CD14-positive monocyte (primary cell): ENCODE results near the gene PTPRN2. TPM values are rescaled to one million over a fixed set of nuclear protein-coding genes. Genes with fewer than 3 reads are reported as not detected.
"Not testable (repeated sequence)": the region's sequence is repeated elsewhere in the genome, so short reads cannot be mapped to it uniquely, and the experiment has no call there.

Experiments used
- DNase-seq, 3 donors: peaks; one replicate each; pipeline ENCODE4 v3.0.0-alpha.2; 2011 to 2022
- H2AFZ ChIP-seq: 2 replicates; pipeline ENCODE4 v1.6.0; 2012; ENCODE audit warnings: mild to moderate bottlenecking, low read depth, low read length, inconsistent platforms; ENCODE audit not compliant: insufficient read depth, poor library complexity, severe bottlenecking
- H3K27ac ChIP-seq, 2 donors: 1 replicate in 1 of 2; 2 replicates in 1 of 2; pipeline ENCODE4 v1.5.1; 2012 to 2013; ENCODE audit warnings: low read length in 2 of 2, control low read depth in 1 of 2, inconsistent platforms in 1 of 2, low read depth in 1 of 2, mild to moderate bottlenecking in 1 of 2
- H3K27me3 ChIP-seq, 2 donors: one replicate each; pipeline versions ENCODE4 v1.6.0 to v1.6.1; 2011 to 2013; ENCODE audit warnings: low read length in 2 of 2; ENCODE audit not compliant: control insufficient read depth in 2 of 2, insufficient read depth in 2 of 2
- H3K36me3 ChIP-seq, 2 donors: replicated peaks in 1 of 2; 1 replicate in 1 of 2; 2 replicates in 1 of 2; pipeline versions ENCODE4 v1.5.1 to v1.6.1; 2012 to 2013; ENCODE audit warnings: low read length in 2 of 2, control low read depth in 1 of 2, inconsistent platforms in 1 of 2, mild to moderate bottlenecking in 1 of 2; ENCODE audit not compliant: insufficient read depth in 2 of 2, control insufficient read depth in 1 of 2
- H3K4me1 ChIP-seq, 2 donors: 1 replicate in 1 of 2; 2 replicates in 1 of 2; pipeline versions ENCODE4 v1.5.1 to v1.6.1; 2012 to 2013; ENCODE audit warnings: low read length in 2 of 2, control low read depth in 1 of 2, inconsistent platforms in 1 of 2, mild to moderate bottlenecking in 1 of 2, moderate library complexity in 1 of 2; ENCODE audit not compliant: insufficient read depth in 2 of 2, control insufficient read depth in 1 of 2
- H3K4me2 ChIP-seq: replicated peaks from 2 replicates; pipeline ENCODE3; 2012; ENCODE audit warnings: low read length, moderate library complexity, mild to moderate bottlenecking; ENCODE audit not compliant: poor library complexity, severe bottlenecking; ENCODE audit errors: extremely low read depth
- H3K4me3 ChIP-seq, 3 experiments: fragments of 200-600 bp in 1 of 3; sonication (generic) in 1 of 3; replicated peaks in 1 of 3; 1 replicate in 2 of 3; 2 replicates in 1 of 3; pipeline ENCODE4 v1.5.1; 2011 to 2013; ENCODE audit warnings: low read length in 3 of 3, mild to moderate bottlenecking in 3 of 3, control low read depth in 2 of 3, low read depth in 2 of 3, inconsistent platforms in 1 of 3, moderate library complexity in 1 of 3
- H3K79me2 ChIP-seq: 2 replicates; pipeline ENCODE4 v1.6.0; 2012; ENCODE audit warnings: mild to moderate bottlenecking, control low read depth, inconsistent platforms, low read length, moderate library complexity; ENCODE audit not compliant: insufficient read depth
- H3K9ac ChIP-seq: 2 replicates; pipeline ENCODE4 v1.6.0; 2017; ENCODE audit warnings: low read length, mild to moderate bottlenecking; ENCODE audit not compliant: insufficient read depth, poor library complexity, severe bottlenecking
- H3K9me3 ChIP-seq, 2 donors: replicated peaks in 1 of 2; 1 replicate in 1 of 2; 2 replicates in 1 of 2; pipeline versions ENCODE4 v1.5.1 to v1.6.1; 2012 to 2013; ENCODE audit warnings: low read length in 2 of 2, control low read depth in 1 of 2; ENCODE audit not compliant: control insufficient read depth in 1 of 2, insufficient read depth in 1 of 2
- H4K20me1 ChIP-seq: 2 replicates; pipeline ENCODE4 v1.6.0; 2012; ENCODE audit warnings: mild to moderate bottlenecking, low read length, control low read depth, moderate library complexity; ENCODE audit not compliant: insufficient read depth
- H3K27ac Mint-ChIP-seq, 7 donors: one replicate each; pipeline ENCODE4 v1.8.0; 2020; ENCODE audit warnings: mild to moderate bottlenecking in 7 of 7, mixed read lengths in 7 of 7, moderate library complexity in 6 of 7, inconsistent platforms in 2 of 7
- H3K27me3 Mint-ChIP-seq, 3 donors: one replicate each; pipeline ENCODE4 v1.8.0; 2021 to 2022; ENCODE audit warnings: low read depth in 3 of 3, mild to moderate bottlenecking in 3 of 3, mixed read lengths in 3 of 3, moderate library complexity in 3 of 3, inconsistent platforms in 1 of 3
- H3K36me3 Mint-ChIP-seq, 2 donors: one replicate each; pipeline ENCODE4 v1.8.0; 2020; ENCODE audit warnings: mixed read lengths in 2 of 2, inconsistent platforms in 1 of 2, mild to moderate bottlenecking in 1 of 2
- H3K4me1 Mint-ChIP-seq: one replicate; pipeline ENCODE4 v1.8.0; 2020; ENCODE audit warnings: mild to moderate bottlenecking, mixed read lengths
- H3K4me3 Mint-ChIP-seq, 2 donors: one replicate each; pipeline ENCODE4 v1.8.0; 2020; ENCODE audit warnings: mild to moderate bottlenecking in 2 of 2, mixed read lengths in 2 of 2, moderate library complexity in 1 of 2
- H3K9me3 Mint-ChIP-seq, 7 donors: one replicate each; pipeline ENCODE4 v1.8.0; 2020 to 2022; ENCODE audit warnings: mixed read lengths in 7 of 7, mild to moderate bottlenecking in 6 of 7, moderate library complexity in 6 of 7, inconsistent platforms in 2 of 7
- WGBS: methylation state at CpG from one replicate; pipeline ENCODE4 v1.1.5; 2013; ENCODE audit warnings: missing lambda C conversion rate; ENCODE audit not compliant: insufficient coverage; 5-methylcytosine and 5-hydroxymethylcytosine counted together
- intact Hi-C, 2 donors: fragments of 100-400 bp; cut with micrococcal nuclease; formaldehyde crosslinking; loops; one replicate each; pipeline versions ENCODE4 v1.15.0 to v1.15.1; 2023
- polyA plus RNA-seq, 3 donors: library from polyadenylated mRNA; depleted of rRNA in 1 of 3; unstranded in 2 of 3; stranded (reverse) in 1 of 3; fragments of 300-500 nt in 2 of 3; fragments of >200 nt in 1 of 3; fragmentation: Illumina TruSeq in 2 of 3; gene quantifications; 1 replicate in 2 of 3; 2 replicates in 1 of 3; pipeline ENCODE4 v1.2.3, GENCODE V29; 2012 to 2021
- TF ChIP-seq, protein P1 (sequence below): fragments of 200-600 bp; IDR thresholded peaks from one replicate; pipeline ENCODE4 v1.8.0; 2022; ENCODE audit warnings: antibody characterized with exemption, mild to moderate bottlenecking

PTPRN2 gene
- polyA plus RNA-seq, 3 donors: 0.25 to 1.4 (median 0.97) TPM

DNA sequence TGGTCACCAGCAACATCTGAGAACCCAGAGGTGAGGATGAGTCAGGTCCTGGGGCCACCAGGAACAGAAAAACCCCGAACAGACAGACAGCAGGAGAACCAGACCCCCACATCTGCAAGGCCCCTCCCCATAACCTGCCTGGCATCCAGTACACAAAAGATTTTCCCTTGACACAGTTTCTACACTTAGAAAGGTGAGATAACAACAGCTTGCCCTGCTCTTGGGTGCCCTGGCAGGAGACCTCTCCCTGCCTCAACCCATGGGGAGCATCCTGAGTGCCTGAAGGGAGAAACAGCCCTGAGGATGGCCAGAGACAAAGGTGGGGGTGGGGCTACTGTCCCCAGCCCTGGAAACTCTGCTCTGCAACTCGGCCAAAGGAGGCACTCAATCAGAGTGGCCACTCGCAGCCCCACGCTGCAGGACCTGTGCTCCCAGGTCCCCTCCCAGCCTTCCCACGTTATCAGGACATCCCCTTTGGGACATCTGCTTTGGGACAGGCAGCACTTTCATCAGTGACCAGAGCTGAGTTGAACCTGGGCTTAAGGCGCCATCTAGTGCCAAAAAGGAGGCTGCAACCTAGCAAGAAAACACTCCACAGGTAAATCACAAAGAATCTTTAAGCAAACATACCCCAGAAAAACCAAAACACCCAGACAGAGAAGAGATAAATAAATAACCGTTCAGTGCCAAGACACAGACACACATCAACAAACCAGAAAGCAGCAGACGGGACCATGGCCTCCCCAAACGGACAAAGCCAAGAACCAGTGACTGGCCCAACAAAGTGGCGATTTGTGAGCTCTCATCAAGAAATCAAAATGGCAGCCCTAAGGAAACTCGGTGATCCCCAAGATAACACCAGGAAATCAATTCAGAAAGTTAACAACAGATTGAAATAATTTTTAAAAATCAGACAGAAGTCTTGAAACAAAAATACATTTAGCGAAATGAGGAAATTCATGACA is 233.7 kb downstream of the PTPRN2 start:
- H3K4me1 ChIP-seq: no peaks in the 10 kb centered on the region
- intact Hi-C loops: no loop called here

DNA sequence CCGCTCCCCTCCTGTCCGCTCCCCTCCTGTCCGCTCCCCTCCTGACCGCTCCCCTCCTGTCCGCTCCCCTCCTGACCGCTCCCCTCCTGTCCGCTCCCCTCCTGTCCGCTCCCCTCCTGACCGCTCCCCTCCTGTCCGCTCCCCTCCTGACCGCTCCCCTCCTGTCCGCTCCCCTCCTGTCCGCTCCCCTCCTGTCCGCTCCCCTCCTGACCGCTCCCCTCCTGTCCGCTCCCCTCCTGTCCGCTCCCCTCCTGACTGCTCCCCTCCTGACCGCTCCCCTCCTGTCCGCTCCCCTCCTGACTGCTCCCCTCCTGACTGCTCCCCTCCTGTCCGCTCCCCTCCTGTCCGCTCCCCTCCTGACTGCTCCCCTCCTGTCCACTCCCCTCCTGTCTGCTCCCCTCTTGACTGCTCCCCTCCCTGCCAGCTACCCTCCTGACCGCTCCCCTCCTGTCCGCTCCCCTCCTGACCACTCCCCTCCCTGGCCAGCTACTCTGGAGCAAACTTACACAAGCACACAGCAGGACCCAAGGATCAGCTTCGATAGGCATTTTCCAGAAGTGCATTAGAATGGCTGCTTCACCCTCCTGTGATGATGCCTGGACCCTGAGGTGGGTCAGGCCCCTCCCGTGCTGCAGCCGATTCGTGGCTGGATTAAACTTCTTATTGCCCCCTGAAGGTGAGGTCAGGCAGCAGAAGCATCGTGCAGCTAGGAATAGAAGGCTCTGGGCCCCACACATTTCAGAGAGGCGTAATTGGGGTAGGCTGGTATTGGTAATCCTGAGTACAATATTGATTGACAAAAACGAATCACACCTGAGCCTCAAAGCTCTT is 235.5 kb downstream of the PTPRN2 start:
- H2AFZ ChIP-seq, H3K36me3 Mint-ChIP-seq, H3K36me3 ChIP-seq, H3K9me3 ChIP-seq, H3K27ac ChIP-seq, H3K9me3 Mint-ChIP-seq, H3K4me2 ChIP-seq, intact Hi-C loops, H3K4me3 ChIP-seq, H4K20me1 ChIP-seq, H3K79me2 ChIP-seq, H3K27ac Mint-ChIP-seq, H3K27me3 Mint-ChIP-seq, H3K4me3 Mint-ChIP-seq, H3K27me3 ChIP-seq, H3K9ac ChIP-seq, H3K4me1 ChIP-seq, DNase-seq, H3K4me1 Mint-ChIP-seq: not testable (repeated sequence)
- 87% methylated on average over 21 of the region's 30 CpGs for WGBS

More for the DNA sequence above, 233.7 kb downstream of the PTPRN2 start:
- no peak overlapping the region for H3K4me3 Mint-ChIP-seq
- Histone ChIP-seq H3K4me2 (no peak overlapping the region), H3K27me3 (no peaks in the 10 kb centered on the region), H4K20me1 (no peaks in the 10 kb centered on the region), H3K4me3 (no peak overlapping the region), H3K36me3 (no peaks in the 10 kb centered on the region), H3K9ac (no peak overlapping the region), H3K79me2 (no peaks in the 10 kb centered on the region), H2AFZ (no peak overlapping the region), H3K9me3 (no peaks in the 10 kb centered on the region), H3K27ac (no peak overlapping the region)
- WGBS: 53% methylated on average over 8 of the region's 12 CpGs
- peaks cover 0 to 7% (median 5%) of the 10 kb centered on the region in 3 donors for H3K27me3 Mint-ChIP-seq
- no peaks in the 10 kb centered on the region for H3K4me1 Mint-ChIP-seq
- no peak for DNase-seq
- peak overlapping the region in 2 of 7 donors; percentile 54 to 55 for H3K27ac Mint-ChIP-seq
- peaks cover 0 to 11% (median 6%) of the 10 kb centered on the region in 7 donors for H3K9me3 Mint-ChIP-seq
- no peaks in the 10 kb centered on the region for H3K36me3 Mint-ChIP-seq
- TF ChIP-seq, protein P1, sequence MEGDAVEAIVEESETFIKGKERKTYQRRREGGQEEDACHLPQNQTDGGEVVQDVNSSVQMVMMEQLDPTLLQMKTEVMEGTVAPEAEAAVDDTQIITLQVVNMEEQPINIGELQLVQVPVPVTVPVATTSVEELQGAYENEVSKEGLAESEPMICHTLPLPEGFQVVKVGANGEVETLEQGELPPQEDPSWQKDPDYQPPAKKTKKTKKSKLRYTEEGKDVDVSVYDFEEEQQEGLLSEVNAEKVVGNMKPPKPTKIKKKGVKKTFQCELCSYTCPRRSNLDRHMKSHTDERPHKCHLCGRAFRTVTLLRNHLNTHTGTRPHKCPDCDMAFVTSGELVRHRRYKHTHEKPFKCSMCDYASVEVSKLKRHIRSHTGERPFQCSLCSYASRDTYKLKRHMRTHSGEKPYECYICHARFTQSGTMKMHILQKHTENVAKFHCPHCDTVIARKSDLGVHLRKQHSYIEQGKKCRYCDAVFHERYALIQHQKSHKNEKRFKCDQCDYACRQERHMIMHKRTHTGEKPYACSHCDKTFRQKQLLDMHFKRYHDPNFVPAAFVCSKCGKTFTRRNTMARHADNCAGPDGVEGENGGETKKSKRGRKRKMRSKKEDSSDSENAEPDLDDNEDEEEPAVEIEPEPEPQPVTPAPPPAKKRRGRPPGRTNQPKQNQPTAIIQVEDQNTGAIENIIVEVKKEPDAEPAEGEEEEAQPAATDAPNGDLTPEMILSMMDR: peak; percentile 32
